ENCODE measurements around the gene PLCD1.

The PLCD1 gene

DNA sequence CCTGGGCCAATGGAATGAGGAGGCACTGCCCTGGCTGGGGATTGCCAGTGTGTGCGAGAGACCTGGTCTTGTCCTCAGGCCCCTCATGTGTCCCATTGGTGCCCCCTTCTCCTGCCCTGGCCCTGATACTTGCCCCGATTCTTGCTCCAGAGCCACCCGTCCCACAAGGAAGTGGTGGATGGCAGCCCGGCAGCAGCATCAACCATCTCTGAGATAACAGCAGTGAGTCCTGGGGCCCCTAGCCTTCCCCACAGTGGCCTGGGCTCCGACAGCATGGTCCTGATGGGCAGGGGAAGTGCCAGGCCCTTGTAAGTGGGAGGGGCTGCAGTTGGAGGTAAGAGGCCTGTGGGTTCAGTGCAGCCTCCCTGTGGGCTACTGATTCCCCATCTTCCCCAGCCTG lies 23.4 kb downstream of the PLCD1 start:
- no peak overlapping the region for H3K4me3 ChIP-seq (ENCODE audit: extremely low read depth, insufficient read depth, low read length, poor library complexity, severe bottlenecking)
- peaks cover 13% of the 10 kb centered on the region for H3K36me3 ChIP-seq (ENCODE audit: control insufficient read depth, insufficient read depth, low read length)
- no peak overlapping the region for H3K27ac ChIP-seq (ENCODE audit: low read depth, low read length, severe bottlenecking)
- no peaks in the 10 kb centered on the region for H3K9me3 ChIP-seq (ENCODE audit: control insufficient read depth, low read length)
- 88 to 96% methylated on average over 4 to 5 of the region's 5 CpGs for WGBS, 2 experiments (ENCODE audit: insufficient coverage in 2 of 2)
- no peaks in the 10 kb centered on the region for H3K4me1 ChIP-seq (ENCODE audit: control insufficient read depth, insufficient read depth, low read length, poor library complexity, severe bottlenecking)

DNA sequence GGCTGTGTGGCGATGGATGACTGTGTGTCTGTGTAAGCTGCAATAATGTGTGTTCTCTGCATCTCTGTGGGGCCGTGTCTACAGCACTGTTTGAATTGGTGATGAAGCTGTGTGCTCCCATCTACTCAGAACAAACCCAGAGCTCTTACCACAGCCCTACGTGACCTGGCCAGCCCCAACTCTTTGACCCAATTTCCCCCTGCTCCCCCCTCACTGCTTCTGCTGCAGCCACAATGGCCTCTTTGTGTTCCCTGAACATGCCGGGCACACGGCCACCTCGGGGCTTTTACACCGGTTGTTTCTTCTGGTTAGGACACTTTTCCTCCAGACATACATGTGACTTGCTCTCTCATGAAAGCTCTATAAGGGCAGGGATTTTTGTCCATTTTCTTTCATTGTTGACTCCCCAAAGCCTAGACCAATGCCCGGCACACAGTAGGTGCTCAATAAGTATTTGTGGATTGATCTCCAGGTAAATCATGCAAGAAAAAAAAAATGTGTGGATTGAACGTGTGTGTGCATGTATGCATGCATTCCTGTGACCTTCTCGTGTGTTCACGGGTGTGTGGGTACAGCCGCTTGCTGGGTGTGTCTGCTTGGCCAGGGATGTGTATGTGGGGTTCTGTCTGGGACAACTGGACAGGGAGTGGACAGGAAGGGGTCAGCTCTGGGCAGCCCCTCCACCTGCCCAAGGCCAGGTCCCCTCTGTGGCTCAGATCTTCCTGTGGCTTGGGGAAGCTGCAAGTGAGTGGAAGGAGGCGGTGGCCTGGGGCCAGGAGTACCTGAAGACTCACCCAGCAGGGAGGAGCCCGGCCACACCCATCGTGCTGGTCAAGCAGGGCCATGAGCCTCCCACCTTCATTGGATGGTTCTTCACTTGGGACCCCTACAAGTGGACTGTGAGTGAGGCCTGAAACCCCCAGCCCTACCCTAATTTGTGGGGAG lies 24.1 kb downstream of the PLCD1 start:
- Histone ChIP-seq H3K36me3 (ENCODE audit: control insufficient read depth, insufficient read depth, low read length) (peaks cover 11% of the 10 kb centered on the region), H3K27ac (ENCODE audit: low read depth, low read length, severe bottlenecking) (peak overlapping the region; percentile 29), H3K9me3 (ENCODE audit: control insufficient read depth, low read length) (no peaks in the 10 kb centered on the region), H3K4me1 (ENCODE audit: control insufficient read depth, insufficient read depth, low read length, poor library complexity, severe bottlenecking) (no peaks in the 10 kb centered on the region), H3K4me3 (ENCODE audit: extremely low read depth, insufficient read depth, low read length, poor library complexity, severe bottlenecking) (no peak overlapping the region)
- 73 to 94% methylated on average over 7 to 12 of the region's 15 CpGs for WGBS, 2 experiments (ENCODE audit: insufficient coverage in 2 of 2)

DNA sequence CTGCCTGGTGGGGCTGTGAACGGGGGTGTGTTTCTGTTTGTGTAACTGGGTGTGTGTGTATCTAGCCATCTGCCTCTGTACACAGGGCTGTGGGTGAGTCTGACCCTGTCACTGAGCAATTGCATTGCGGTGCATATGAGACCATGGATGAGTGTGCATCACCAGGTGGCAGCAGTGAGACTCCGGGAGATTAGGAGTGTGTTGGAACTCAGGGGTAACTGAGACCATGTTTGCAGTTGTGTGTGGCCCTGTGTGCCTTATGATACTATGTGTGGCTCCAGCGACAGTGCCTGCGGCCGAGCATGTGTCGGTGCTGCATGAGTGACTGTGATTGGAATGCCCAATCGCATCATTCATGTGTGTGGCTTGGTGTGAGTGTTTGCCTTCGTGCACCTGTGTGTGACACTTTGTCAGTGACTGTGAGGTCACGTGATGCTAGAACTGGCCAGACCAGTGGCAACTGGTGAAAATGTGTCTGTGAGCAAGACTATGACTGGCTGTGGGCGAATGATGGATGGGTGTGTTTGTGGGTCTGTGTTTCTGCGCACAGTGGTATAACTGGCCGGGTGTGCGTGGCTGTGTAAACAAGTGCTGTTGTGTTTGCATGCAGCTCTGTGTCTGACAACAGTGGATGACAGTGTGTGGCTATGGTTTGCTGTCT lies 24.9 kb downstream of the PLCD1 start:
- Histone ChIP-seq H3K9me3 (ENCODE audit: control insufficient read depth, low read length) (no peaks in the 10 kb centered on the region), H3K27ac (ENCODE audit: low read depth, low read length, severe bottlenecking) (peak overlapping the region; percentile 29), H3K4me3 (ENCODE audit: extremely low read depth, insufficient read depth, low read length, poor library complexity, severe bottlenecking) (no peak overlapping the region), H3K36me3 (ENCODE audit: control insufficient read depth, insufficient read depth, low read length) (peaks cover 7% of the 10 kb centered on the region), H3K4me1 (ENCODE audit: control insufficient read depth, insufficient read depth, low read length, poor library complexity, severe bottlenecking) (no peaks in the 10 kb centered on the region)
- WGBS, 2 experiments (ENCODE audit: insufficient coverage in 2 of 2): 77 to 80% methylated on average over 13 of the region's 14 CpGs

DNA sequence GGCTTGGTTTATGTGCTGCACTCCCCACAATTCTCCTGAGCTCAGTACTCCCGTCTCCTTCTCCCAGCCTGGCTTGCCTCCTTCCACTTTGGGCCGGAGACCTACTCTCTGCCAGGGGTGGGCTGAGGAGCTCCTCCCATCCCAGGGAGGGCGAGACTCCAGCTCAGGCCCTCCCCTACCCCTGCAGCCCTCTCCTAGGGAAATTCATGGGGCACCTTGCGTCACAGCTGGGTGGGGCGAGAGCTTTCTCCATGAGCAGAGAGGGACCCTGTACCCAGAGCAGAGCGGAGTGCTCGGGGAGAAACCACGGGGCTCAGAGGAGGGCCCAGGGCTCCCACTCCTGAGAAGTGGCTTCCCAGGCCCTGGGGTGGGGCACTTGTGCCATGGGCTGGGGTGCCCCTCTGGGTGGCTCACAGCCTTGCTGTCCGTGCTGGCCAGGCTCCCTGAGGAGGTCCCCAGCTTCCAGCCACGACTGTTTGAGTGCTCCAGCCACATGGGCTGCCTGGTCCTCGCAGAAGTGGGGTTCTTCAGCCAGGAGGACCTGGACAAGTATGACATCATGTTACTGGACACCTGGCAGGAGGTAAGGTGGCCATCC lies 25.5 kb downstream of the PLCD1 start:
- H3K36me3 ChIP-seq (ENCODE audit: control insufficient read depth, insufficient read depth, low read length): peaks cover 7% of the 10 kb centered on the region
- H3K9me3 ChIP-seq (ENCODE audit: control insufficient read depth, low read length): no peaks in the 10 kb centered on the region
- WGBS, 2 experiments (ENCODE audit: insufficient coverage in 2 of 2): 76 to 99% methylated on average over 5 to 8 of the region's 11 CpGs
- H3K4me3 ChIP-seq (ENCODE audit: extremely low read depth, insufficient read depth, low read length, poor library complexity, severe bottlenecking): no peak overlapping the region
- no peaks in the 10 kb centered on the region for H3K4me1 ChIP-seq (ENCODE audit: control insufficient read depth, insufficient read depth, low read length, poor library complexity, severe bottlenecking)
- no peak overlapping the region for H3K27ac ChIP-seq (ENCODE audit: low read depth, low read length, severe bottlenecking)

DNA sequence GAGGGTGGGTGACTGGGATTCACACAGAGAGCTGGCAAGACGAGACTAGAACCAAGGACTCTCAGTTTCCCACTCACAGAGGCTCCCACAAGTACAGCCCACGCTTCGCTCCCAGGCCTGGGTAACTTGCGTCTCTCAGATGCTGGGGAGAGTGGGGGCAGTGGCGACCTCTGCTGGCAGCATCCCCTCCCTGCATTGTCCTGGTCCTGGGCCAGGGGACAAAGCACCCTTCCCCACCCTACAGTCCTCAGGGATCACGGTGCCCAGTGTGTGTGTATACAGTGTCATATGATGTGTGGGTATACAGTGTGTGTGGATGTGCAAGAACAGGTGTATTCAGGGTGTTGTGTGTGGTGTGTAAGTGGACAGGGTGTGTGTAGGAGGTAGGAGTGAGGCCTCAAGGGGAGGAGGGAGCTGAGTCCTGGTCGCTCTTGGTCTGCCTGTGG lies 26.0 kb downstream of the PLCD1 start:
- peaks cover 3% of the 10 kb centered on the region for H3K4me1 ChIP-seq (ENCODE audit: control insufficient read depth, insufficient read depth, low read length, poor library complexity, severe bottlenecking)
- no peak overlapping the region for H3K4me3 ChIP-seq (ENCODE audit: extremely low read depth, insufficient read depth, low read length, poor library complexity, severe bottlenecking)
- no peaks in the 10 kb centered on the region for H3K9me3 ChIP-seq (ENCODE audit: control insufficient read depth, low read length)
- H3K36me3 ChIP-seq (ENCODE audit: control insufficient read depth, insufficient read depth, low read length): peaks cover 7% of the 10 kb centered on the region
- WGBS, 2 experiments (ENCODE audit: insufficient coverage in 2 of 2): 51 to 60% methylated on average over 4 to 5 of the region's 7 CpGs
- H3K27ac ChIP-seq (ENCODE audit: low read depth, low read length, severe bottlenecking): no peak overlapping the region

DNA sequence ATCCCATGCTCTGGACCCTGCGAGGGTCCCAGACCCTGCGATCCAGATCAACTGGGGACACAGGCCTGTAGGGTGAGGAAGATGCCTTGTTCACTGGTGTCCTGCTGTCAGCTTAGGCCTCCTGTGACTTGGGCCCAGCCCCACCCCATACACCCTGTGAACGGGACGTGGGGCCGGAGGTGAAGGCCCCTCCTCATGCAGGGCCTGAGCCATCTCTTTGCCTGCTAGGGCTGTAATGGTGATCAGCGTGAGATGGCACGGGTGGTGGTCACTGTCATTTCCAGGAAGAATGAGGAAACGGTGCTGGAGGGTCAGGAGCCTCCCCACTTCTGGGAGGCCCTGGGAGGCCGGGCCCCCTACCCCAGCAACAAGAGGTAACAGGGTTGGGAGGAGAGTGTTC lies 26.5 kb downstream of the PLCD1 start:
- Histone ChIP-seq H3K4me1 (ENCODE audit: control insufficient read depth, insufficient read depth, low read length, poor library complexity, severe bottlenecking) (peaks cover 8% of the 10 kb centered on the region), H3K9me3 (ENCODE audit: control insufficient read depth, low read length) (no peaks in the 10 kb centered on the region), H3K4me3 (ENCODE audit: extremely low read depth, insufficient read depth, low read length, poor library complexity, severe bottlenecking) (no peak overlapping the region), H3K27ac (ENCODE audit: low read depth, low read length, severe bottlenecking) (no peak overlapping the region), H3K36me3 (ENCODE audit: control insufficient read depth, insufficient read depth, low read length) (peaks cover 2% of the 10 kb centered on the region)
- WGBS, 2 experiments (ENCODE audit: insufficient coverage in 2 of 2): 85 to 95% methylated on average over 7 to 9 of the region's 9 CpGs

DNA sequence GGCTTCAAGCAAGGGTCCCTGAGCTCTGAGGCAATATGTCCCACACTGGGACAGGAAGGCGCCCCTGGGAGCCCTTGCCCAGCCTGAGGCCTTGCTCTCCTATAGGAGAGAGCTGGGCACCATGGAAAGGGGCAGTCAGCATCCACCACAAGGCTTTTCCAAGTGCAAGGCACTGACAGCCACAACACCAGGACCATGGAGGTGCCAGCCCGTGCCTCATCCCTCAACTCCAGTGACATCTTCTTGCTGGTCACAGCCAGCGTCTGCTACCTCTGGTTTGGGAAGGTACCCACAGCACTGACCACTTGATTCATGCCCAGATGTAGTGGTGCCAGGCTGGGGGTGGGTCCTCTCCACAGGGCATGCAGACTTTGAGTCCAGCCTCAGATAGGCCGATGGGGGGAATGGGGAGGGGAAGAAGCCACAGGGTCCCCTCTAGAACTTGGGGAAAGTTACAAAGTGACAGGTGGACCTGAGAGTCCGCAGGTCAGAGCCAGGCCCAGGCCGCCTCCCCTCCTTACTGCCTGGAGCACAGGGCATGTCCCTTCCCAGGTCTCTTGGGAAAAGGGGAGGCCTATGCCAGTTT lies 27.1 kb downstream of the PLCD1 start:
- H3K9me3 ChIP-seq (ENCODE audit: control insufficient read depth, low read length): no peaks in the 10 kb centered on the region
- 93 to 97% methylated on average over 3 to 5 of the region's 6 CpGs for WGBS, 2 experiments (ENCODE audit: insufficient coverage in 2 of 2)
- peaks cover 10% of the 10 kb centered on the region for H3K4me1 ChIP-seq (ENCODE audit: control insufficient read depth, insufficient read depth, low read length, poor library complexity, severe bottlenecking)
- H3K4me3 ChIP-seq (ENCODE audit: extremely low read depth, insufficient read depth, low read length, poor library complexity, severe bottlenecking): no peak overlapping the region
- no peak overlapping the region for H3K27ac ChIP-seq (ENCODE audit: low read depth, low read length, severe bottlenecking)
- H3K36me3 ChIP-seq (ENCODE audit: control insufficient read depth, insufficient read depth, low read length): no peaks in the 10 kb centered on the region

DNA sequence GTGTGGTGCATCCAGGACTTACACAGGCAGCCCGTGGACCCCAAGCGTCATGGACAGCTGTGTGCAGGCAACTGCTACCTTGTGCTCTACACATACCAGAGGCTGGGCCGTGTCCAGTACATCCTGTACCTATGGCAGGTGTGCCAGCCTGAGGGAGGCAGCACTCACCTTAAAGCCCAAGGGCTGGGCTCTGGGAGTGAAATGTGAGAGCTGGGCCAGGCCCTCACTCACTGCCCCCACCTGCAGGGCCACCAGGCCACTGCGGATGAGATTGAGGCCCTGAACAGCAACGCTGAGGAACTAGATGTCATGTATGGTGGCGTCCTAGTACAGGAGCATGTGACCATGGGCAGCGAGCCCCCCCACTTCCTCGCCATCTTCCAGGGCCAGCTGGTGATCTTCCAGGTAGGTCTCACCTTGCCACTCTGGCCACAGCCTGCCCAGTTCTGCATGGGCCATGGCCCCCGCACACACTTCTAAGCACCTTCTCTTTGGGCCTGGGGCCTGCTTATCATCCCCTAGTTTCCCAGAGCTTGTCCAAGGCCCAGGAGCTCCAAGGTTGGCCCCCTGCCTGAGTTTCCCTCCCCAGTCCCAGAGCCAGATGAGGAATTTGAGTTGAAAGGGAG lies 27.9 kb downstream of the PLCD1 start:
- WGBS, 2 experiments (ENCODE audit: insufficient coverage in 2 of 2): 85 to 88% methylated on average over 8 to 9 of the region's 9 CpGs
- Histone ChIP-seq H3K27ac (ENCODE audit: low read depth, low read length, severe bottlenecking) (no peak overlapping the region), H3K9me3 (ENCODE audit: control insufficient read depth, low read length) (no peaks in the 10 kb centered on the region), H3K4me1 (ENCODE audit: control insufficient read depth, insufficient read depth, low read length, poor library complexity, severe bottlenecking) (peaks cover 10% of the 10 kb centered on the region), H3K36me3 (ENCODE audit: control insufficient read depth, insufficient read depth, low read length) (no peaks in the 10 kb centered on the region), H3K4me3 (ENCODE audit: extremely low read depth, insufficient read depth, low read length, poor library complexity, severe bottlenecking) (no peak overlapping the region)

DNA sequence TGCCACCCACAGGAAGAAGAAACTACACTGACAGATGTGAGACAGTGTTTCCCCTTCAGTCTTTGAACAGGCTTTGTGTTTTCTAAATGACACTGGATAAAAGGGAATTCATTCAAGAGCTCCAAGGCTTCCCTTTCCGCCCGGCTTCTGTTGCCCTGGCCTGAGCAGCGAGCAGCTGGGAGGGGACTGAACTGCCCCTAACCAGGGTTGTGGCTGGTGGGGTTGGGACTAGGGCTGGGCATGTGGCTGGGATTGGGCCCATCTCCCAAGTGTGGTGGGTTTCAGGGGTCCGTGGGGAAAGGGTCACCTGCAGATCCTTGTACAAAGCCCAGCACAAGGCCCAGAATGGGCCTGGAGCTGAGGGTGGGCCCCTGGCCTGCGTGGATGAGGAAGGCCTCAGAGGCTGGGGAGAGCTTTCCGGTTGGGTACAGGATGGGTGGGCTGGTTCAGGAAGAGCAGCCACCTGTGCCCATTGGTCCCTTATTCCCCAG lies 28.4 kb downstream of the PLCD1 start:
- no peaks in the 10 kb centered on the region for H3K36me3 ChIP-seq (ENCODE audit: control insufficient read depth, insufficient read depth, low read length)
- H3K27ac ChIP-seq (ENCODE audit: low read depth, low read length, severe bottlenecking): no peak overlapping the region
- WGBS, 2 experiments (ENCODE audit: insufficient coverage in 2 of 2): 98 to 100% methylated on average over 4 to 6 of the region's 6 CpGs
- H3K4me3 ChIP-seq (ENCODE audit: extremely low read depth, insufficient read depth, low read length, poor library complexity, severe bottlenecking): no peak overlapping the region
- H3K9me3 ChIP-seq (ENCODE audit: control insufficient read depth, low read length): no peaks in the 10 kb centered on the region
- H3K4me1 ChIP-seq (ENCODE audit: control insufficient read depth, insufficient read depth, low read length, poor library complexity, severe bottlenecking): peaks cover 10% of the 10 kb centered on the region

Measured in mesodermal cell (in vitro differentiated cells).